Posterior vena cava (tissue), 2 donors: Measurements from ENCODE around the gene ITGB7. TPM values are rescaled to one million over a fixed set of nuclear protein-coding genes. Genes with fewer than 3 reads are reported as not detected.
"Not testable (repeated sequence)": the region's sequence is repeated elsewhere in the genome, so short reads cannot be mapped to it uniquely, and the experiment has no call there.

Experiments used
- DNase-seq: peaks from one replicate; pipeline ENCODE4 v3.0.0-alpha.2; 2020; ENCODE audit warnings: low spot score
- intact Hi-C, 2 donors: fragments of 100-400 bp; cut with DNase I; formaldehyde crosslinking; loops; one replicate each; pipeline versions ENCODE4 v1.14.1 to v1.14.2; 2022 to 2023
- total RNA-seq, 2 donors: library from RNA; stranded (reverse); fragmentation: NEBNext Ultra II Directional; extraction: Animal tissue kit (Norgen Biotek cat#: 25700); gene quantifications; one replicate each; pipeline ENCODE4 v1.2.1, GENCODE V29; 2021
- donor health status: DM: yes; HTN: yes; CAD: no.
- donor health status: DM: yes; HTN: yes; CAD: no.

The ITGB7 gene
- total RNA-seq, 2 donors from 2014 or later = 2.1 to 2.9 TPM

- DNase-seq = no peak
- intact Hi-C loops = no loop called here
Measured at GRCh38 chr12:53186745-53187144, 20.3 kb downstream of the ITGB7 start.

GRCh38 chr12:53185582-53186153, 21.4 kb downstream of the ITGB7 start:
- intact Hi-C loops = no loop called here
- DNase-seq = no peak

GRCh38 chr12:53184828-53185227, 22.2 kb downstream of the ITGB7 start:
- DNase-seq = no peak
- intact Hi-C loops = no loop called here

- intact Hi-C loops = no loop called here
- DNase-seq = no peak
Measured at GRCh38 chr12:53182903-53183302, 24.1 kb downstream of the ITGB7 start.

GRCh38 chr12:53181935-53182334, 25.1 kb downstream of the ITGB7 start:
- DNase-seq = no peak
- intact Hi-C loops = no loop called here

GRCh38 chr12:53180931-53181645, 26.0 kb downstream of the ITGB7 start:
- DNase-seq = no peak
- intact Hi-C loops = no loop called here

- intact Hi-C loops = no loop called here
- DNase-seq = peak; percentile 99
Measured at GRCh38 chr12:53180220-53180930, 26.7 kb downstream of the ITGB7 start, which contains the start of the genes CSAD and ZNF740. Gene CSAD, minus strand, starts transcription at chr12:53180925. Its CDS starts 7,455 bp downstream, at chr12:53173470. Gene ZNF740, plus strand, starts transcription at chr12:53180722. Its CDS starts 1,262 bp downstream, at chr12:53181984.

GRCh38 chr12:53179687-53180219, 27.3 kb downstream of the ITGB7 start:
- intact Hi-C loops = loop anchor here in 1 of 2 donors (2.0 kb wide), 1 partner anchor 19 kb away; no protein-coding TSS in a partner anchor
- no peak for DNase-seq

- intact Hi-C loops = loop anchor here in 1 of 2 donors (2.0 kb wide), 1 partner anchor 18 kb away; no protein-coding TSS in a partner anchor
- not testable (repeated sequence) for DNase-seq
Measured at GRCh38 chr12:53178803-53179202, 28.2 kb downstream of the ITGB7 start.

- DNase-seq, intact Hi-C loops: not testable (repeated sequence)
Measured at GRCh38 chr12:53177447-53177846, 29.6 kb downstream of the ITGB7 start.

GRCh38 chr12:53176750-53177149, 30.3 kb downstream of the ITGB7 start:
- no peak for DNase-seq
- intact Hi-C loops = no loop called here

- intact Hi-C loops = no loop called here
- no peak for DNase-seq
Measured at GRCh38 chr12:53174881-53175491, 32.1 kb downstream of the ITGB7 start.

- DNase-seq = no peak
- intact Hi-C loops = no loop called here
Measured at GRCh38 chr12:53173085-53173715, 33.9 kb downstream of the ITGB7 start.

- DNase-seq = no peak
- intact Hi-C loops = no loop called here
Measured at GRCh38 chr12:53172352-53172751, 34.7 kb downstream of the ITGB7 start.

GRCh38 chr12:53171725-53172329, 35.2 kb downstream of the ITGB7 start:
- intact Hi-C loops = no loop called here

GRCh38 chr12:53170876-53171724, 36.0 kb downstream of the ITGB7 start:
- intact Hi-C loops = no loop called here
- no peak for DNase-seq

More at GRCh38 chr12:53171725-53172329, 35.2 kb downstream of the ITGB7 start:
- no peak for DNase-seq

GRCh38 chr12:53170215-53170614, 36.8 kb downstream of the ITGB7 start:
- intact Hi-C loops = no loop called here
- no peak for DNase-seq

GRCh38 chr12:53169644-53170043, 37.4 kb downstream of the ITGB7 start:
- intact Hi-C loops = loop anchor here in 1 of 2 donors (5.0 kb wide), 1 partner anchor 1303 kb away; the partner anchor contains the start of gene GTSF1
- no peak for DNase-seq
